Measurements from ENCODE around the gene NT5C3B.

Gene NT5C3B

GRCh38 chr17:41799366-41799765, 36.7 kb downstream of the NT5C3B start:
- TF ChIP-seq CTCF (conservative IDR thresholded peaks at IDR 0.05; ENCODE audit: control insufficient read depth, insufficient read depth, low read depth, low read length), result no peak
- DNase-seq (ENCODE audit: low read depth), result no peak
- no peak overlapping the region for H3K4me3 ChIP-seq (ENCODE audit: control insufficient read depth, low read depth, low read length)

DNA sequence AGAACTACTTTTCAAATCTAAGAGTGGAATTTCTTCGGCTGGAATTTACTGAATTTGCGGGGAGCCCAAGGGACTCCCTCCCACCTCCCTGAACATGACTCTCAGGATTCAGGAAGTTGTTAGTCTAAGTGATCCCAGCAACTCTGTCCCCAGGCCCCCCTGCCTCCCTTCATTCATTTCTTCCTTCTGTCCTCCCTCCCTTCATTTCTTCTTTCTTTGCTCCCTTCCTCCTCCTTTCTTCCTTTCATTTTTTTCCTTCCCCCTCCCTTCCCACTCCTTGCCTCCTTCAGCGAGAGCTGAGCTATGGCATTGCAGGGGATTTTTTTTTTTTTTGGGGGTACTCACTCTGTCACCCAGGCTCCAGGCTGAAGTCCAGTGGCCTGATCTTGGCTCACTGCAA, 38.7 kb downstream of the NT5C3B start:
- no peak for TF ChIP-seq CTCF (conservative IDR thresholded peaks at IDR 0.05; ENCODE audit: control insufficient read depth, insufficient read depth, low read depth, low read length)
- no peak overlapping the region for H3K4me3 ChIP-seq (ENCODE audit: control insufficient read depth, low read depth, low read length)
- no peak for DNase-seq (ENCODE audit: low read depth)

DNA sequence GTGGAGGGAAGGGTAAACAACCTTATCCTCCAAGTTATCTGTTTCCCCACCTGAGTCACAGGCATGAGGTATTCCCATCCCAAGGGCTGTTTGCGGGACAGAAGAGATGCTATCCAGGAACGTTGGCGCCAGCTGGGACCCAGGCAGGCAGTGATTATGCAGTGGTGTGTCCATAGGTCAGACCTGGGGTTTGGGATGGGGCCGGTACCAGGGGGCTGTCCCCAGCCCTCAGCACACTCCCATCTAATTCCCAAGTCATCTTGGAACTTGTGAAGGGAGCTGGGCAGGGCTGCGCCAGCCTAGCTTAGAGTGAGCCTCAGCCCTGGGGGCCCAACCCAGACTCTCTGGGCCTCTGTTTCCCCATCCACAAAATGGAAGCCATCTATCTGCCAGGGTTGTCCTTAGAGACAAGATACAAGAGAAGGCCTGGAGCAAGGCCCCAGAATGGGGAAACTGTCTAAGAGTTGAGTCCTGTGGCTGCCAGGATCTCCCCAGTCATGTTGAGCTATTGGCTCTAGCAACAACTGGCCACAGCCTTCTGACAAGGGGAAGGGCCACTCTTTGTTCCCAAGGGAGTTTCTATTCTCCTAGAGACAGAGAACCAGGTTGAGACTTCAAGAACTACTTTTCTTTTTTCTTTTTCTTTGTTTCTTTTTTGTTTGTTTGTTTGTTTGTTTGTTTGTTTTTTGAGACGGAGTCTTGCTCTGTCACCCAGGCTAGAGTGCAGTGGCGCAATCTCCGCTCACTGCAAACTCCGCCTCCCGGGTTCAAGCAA, 39.7 kb downstream of the NT5C3B start:
- H3K4me3 ChIP-seq (ENCODE audit: control insufficient read depth, low read depth, low read length), result no peak overlapping the region
- no peak for TF ChIP-seq CTCF (conservative IDR thresholded peaks at IDR 0.05; ENCODE audit: control insufficient read depth, insufficient read depth, low read depth, low read length)

DNA sequence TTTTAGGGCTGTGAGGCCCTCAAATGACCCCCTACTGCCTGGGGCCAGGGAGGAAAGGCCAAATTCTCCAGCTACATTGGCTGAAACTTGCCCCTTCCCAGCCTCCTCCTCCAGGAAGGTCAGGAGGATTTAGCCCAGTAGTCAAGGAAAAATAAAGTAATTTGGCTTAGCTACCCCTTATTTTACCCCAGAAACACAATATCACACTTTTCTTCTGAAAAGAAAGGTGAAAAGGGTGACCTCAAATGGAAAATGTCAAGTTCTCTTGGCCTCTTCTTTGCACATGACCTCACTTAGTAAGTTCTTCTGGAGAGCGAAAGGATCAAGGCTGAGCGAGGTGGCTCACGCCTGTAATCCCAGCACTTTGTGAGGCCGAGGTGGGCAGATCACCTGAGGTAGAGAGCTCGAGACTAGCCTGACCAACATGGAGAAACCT, 41.5 kb downstream of the NT5C3B start:
- H3K4me3 ChIP-seq (ENCODE audit: control insufficient read depth, low read depth, low read length), result no peak overlapping the region
- no peak for TF ChIP-seq CTCF (conservative IDR thresholded peaks at IDR 0.05; ENCODE audit: control insufficient read depth, insufficient read depth, low read depth, low read length)
- no peak for DNase-seq (ENCODE audit: low read depth)

More for the DNA sequence above, 39.7 kb downstream of the NT5C3B start:
- DNase-seq (ENCODE audit: low read depth), result no peak

- no peak for DNase-seq (ENCODE audit: low read depth)
- TF ChIP-seq CTCF (conservative IDR thresholded peaks at IDR 0.05; ENCODE audit: control insufficient read depth, insufficient read depth, low read depth, low read length), result no peak
- H3K4me3 ChIP-seq (ENCODE audit: control insufficient read depth, low read depth, low read length), result no peak overlapping the region
Observed at GRCh38 chr17:41793784-41794539, 42.1 kb downstream of the NT5C3B start.

DNA sequence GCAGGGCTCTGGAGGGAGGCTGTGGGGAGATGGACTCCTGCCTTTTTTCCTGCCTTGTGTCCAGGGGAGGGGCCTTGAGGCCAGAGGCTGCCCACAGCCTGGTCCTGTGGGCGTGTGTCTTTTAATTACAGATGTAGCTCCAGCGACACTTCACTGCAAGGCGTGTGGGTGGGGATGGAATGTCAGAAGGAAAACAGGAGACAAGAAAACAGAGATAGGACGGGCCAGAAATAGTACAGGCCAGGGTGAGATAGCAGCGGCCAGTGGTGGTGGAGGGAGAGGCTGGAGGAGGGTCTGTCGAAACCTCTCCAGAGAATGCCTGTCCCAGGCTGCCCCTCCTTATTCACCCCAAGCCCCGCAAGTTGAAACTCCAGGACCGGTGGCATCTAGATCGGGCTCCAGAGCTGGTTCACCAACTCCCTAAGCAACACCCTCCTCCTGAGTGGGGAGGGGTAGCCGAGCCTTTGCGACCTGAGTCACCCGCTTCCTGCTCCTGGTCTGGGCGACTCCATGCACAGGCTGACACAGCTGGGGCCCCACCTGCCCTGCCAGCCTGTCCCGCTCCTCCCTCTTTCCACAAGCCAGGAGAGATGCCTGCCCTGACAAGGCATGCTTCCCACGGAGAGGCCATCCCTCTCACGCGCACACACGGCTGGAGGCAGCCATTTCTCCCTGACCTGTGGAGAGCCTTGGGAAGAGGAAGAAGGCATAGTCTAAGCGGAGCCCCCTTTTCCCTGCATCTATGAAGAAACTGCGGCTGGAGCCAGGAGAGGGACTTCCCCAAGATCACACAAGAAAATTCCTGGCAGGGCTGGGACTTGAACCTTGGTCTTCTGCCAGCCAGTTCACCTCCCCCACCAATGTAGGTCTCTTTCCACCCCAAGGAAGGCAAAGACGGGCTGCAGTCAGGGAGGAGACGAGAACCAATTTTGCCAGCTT, 42.9 kb downstream of the NT5C3B start:
- no peak for TF ChIP-seq CTCF (conservative IDR thresholded peaks at IDR 0.05; ENCODE audit: control insufficient read depth, insufficient read depth, low read depth, low read length)
- DNase-seq (ENCODE audit: low read depth), result no peak
- no peak overlapping the region for H3K4me3 ChIP-seq (ENCODE audit: control insufficient read depth, low read depth, low read length)
